ENCODE results near the gene NUB1.

Gene NUB1

GRCh38 chr7:151392002-151392401, 50.4 kb downstream of the NUB1 start:
- no peak for DNase-seq

DNA sequence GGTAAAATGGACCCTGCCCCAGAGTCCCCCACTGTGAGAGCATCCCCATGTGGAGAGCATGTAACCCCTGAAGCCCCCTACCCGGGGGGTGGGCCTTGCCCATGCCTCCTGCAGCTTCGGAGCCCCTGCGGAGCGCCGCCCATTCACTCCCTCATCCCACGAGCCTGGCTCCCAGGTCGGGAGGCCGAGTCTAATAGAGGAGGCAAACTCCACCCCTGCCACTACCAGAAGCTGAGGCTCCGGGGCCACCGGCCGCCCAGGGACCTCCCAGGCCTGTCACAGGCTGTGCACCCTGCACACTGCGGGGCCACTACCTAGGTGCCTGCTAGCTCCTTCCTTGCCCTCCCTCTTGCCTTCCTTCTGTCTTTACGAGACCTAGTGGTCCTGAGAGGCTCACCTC, 50.8 kb downstream of the NUB1 start:
- no peak for DNase-seq

- DNase-seq, result no peak
Observed at GRCh38 chr7:151393031-151393977, 51.7 kb downstream of the NUB1 start.

GRCh38 chr7:151394076-151395035, 52.7 kb downstream of the NUB1 start:
- no peak for DNase-seq

DNA sequence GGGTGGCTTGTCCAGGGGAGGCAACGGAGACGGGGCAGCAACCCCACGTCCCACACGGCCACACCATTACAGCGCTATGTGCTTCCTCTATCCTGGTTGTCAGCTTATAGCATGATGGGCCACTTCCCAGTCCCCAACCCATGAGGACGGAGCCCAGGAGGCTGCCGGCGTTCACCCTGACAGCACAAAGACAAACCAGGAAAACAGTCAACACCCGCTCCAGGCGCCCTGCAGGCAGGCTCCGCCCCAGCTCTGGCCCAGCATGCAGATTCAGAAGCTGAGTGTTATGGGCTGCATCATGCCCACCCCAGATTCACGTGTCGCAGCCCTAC, 53.4 kb downstream of the NUB1 start:
- no peak for DNase-seq

DNA sequence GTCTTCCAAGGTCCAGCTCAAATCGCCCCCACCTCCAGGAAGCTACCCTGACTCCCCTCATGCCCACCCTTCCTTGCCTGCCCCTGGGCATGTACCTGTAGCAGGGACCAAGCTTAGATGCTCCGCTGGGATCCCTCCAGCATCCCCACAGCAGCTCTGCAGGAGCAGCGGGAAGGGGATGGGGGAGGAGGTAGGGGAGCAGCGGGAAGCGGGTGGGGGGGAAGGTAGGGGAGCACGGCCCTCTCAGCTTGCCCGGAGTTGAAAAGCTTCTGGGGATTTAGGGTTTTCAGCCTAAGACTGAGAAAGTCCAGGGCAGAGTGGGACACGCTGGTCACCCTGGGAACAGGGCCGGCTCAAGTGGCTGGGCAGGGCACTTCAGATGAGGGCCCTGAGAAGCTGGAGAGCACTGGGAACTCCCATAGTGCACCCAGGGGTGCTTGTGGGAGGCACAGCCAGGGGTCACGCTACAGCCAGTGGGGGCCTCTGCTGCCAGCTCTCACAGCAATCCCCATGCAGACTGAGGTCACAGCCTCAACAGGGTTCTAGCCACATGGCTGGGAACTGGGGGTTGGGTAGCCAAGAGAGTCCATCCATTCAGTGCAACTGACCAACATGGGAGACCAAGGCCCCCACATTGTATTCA, 54.8 kb downstream of the NUB1 start:
- no peak for DNase-seq

GRCh38 chr7:151397026-151397425, 55.4 kb downstream of the NUB1 start:
- DNase-seq, result no peak

DNA sequence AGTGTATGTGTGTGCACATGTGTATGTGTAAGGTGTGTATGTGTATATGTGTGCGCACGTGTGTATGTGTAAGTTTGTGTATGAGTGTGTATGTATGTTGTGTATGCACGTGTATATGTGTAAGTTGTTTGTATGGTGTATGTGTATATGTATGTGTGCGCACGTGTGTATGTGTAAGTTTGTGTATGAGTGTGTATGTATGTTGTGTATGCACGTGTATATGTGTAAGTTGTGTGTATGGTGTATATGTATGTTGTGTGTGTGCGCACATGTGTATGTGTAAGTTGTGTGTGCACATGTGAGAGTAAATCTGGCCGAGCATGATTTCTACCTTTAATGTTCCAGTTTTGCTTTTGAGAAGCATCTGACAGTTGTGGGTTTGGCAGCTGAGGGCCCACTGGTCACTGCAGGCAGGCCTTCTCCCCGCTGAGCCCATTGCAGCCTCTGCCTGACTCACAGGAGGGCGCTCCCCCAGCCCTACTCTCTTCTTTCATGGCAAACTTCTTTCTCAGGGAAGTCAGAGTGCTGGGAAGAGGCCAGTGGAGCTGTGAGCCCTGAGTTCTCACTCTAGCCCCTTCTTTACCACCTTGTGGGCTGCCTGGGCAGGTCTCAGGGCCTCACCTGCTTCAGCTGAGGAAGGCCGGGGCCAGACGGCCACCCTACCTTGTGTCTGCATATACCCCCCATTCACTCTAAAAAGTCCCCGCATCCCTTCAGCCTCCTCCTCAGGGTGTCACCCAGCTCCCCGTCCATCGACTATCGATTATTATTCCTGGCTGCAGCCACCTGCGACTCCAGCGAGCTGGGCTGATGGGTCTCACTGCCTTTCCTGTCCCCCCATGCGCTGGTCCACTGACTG, 57.1 kb downstream of the NUB1 start:
- no peak for DNase-seq

GRCh38 chr7:151399305-151399601, 57.6 kb downstream of the NUB1 start:
- no peak for DNase-seq

GRCh38 chr7:151399906-151400305, 58.3 kb downstream of the NUB1 start:
- no peak for DNase-seq

GRCh38 chr7:151400626-151401315, 59.2 kb downstream of the NUB1 start:
- no peak for DNase-seq

DNA sequence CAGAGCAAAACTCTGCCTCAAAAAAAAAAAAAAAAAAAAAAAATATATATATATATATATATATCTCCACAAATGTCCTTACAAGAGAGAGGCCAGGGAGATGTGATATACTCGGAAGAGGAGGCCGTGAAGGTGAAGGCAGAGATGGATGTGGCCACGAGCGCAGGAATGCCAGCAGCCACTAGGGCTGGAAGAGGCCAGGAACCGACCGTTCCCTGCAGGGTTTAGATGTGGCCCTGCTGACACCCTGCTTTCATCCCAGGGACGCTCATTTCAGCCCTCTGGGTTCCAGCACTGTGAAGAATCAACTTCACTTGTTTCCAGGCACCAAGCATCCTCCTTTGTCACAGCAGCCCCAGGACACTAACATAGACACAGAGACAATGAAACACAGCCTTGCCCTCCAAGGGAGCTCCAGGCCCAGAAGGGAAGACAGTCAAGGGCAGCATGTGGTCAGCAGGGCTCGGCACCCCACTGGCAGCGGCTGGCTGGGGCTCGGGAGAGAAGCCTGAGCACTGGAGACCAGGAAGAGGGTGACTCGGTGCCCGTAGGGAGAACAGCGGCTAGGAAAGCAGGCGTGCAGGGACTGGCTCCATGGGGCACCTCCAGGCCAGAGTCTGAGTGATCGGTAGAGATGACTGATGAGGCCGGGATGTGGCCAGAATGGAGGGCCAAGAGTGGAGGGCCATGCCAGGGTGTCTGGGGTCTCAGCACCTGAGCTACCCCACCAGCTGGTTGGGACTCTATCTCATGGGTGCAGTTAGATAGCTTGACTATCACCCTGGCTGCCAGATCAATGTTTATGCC, 60.6 kb downstream of the NUB1 start:
- no peak for DNase-seq

DNA sequence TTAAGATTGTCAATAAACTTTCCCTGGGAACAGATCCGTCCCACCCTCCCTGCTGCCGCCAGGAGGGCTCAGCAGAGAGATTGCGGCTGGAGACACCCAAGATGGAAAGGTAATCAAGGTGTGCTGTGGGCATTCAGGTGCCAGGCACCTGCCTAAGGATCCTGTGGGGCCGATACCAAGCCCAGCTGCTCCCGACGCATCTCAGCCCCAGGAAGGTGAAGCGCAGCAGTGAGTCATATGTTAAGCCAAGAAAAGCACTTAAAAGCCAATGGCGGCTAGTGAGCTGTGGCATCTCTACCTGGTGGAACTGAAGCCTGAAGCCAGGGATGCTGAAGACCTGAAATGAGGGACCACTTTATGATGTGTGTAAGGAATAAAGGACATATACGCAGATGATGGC, 62.2 kb downstream of the NUB1 start:
- no peak for DNase-seq

DNA sequence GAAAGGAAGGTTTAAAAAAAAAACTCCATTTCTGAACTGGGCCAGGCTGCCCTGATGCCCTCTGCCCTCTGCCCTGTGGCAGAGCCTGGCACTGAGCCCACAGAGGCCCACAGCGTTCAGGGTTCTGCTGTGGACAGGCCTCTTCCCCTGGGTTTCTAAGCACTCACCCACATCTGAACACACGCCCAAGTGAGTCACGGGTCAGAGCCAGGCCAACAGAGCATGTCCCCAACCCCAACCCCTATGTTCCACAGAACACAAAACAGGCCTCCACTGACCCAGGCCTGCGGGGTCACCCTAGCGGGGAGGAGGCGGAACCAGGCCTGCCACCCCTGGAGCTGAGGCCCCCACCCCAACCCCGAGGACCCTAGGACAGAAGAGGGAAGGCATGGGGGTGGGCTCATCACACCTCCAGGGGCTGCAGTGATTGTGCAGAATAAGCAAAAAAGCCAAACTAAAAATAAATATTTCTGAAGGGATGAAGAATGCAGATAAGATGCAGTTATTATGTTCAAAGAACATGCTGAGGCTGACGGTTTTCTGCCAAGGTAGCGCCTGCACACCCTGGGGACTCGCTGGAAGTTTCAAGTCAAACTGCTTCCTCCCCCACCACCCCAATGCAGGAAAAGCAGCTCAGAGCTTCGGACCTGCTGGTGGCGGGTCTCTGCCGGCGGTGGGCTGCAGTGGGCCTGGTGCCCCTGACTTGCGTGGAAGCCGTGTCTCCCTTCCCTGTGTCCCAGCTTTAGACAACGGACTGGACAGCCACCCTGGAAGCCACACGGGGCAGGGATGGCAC, 62.8 kb downstream of the NUB1 start:
- no peak for DNase-seq

- DNase-seq, result no peak
Observed at GRCh38 chr7:151405056-151405455, 63.4 kb downstream of the NUB1 start.

DNA sequence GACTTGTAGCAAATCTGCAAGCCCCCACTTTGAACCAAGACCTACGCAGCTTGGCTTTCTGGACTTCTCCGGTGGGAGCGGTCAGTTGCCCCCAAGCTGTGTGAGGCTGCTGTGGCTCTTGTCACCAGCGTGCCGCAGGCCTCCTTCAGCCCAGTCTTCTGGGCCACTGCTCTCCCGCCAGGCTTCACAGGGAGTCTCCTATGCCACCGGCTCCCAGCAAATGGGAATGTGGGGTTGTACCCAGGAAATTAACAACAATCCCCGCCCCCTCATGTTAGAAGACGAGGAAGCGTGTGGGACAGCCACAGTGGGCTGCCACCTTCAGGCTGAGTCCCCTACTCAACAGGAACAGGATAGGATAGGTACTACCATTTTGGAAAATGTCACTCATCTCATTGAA, 64.0 kb downstream of the NUB1 start:
- DNase-seq, result no peak

DNA sequence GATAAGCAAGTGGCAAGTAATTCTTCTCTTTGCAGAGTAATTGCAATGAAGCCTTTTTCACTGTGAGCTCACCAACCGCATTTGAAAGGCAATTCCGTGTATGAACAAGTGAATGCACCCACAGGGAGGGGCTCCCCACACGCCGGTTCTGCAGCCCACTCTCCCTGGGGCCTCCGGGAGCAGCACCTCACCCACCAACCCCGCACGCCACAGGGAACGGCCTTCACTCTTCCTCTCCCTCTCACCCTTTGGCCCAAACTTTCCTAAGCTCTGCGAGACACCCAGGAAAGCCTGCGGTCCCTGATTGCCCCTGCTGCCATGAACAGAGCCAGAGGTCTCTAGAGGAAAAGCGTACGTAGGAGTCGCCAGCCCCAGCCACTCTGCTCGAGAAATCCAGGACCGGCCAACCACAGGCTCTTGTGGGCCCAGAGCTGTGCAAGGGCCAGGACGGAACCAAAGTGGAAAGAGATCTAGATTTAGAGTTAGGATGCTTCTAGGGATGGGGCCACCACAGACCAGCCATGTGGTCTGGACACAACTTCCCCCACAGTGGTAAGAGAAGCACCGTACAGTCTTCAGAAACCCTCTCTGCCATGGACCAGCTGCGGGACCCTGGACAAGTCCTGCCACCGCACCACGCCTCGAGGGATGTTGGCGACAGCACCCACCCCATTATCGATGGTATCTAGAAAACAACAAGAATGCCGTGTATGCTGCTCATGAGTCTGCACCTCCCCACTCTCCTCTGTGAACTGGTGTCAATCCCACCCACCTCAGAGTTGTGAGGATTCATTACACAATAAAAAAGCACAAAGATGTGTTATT, 64.7 kb downstream of the NUB1 start:
- DNase-seq, result no peak

- DNase-seq, result no peak
Observed at GRCh38 chr7:151406886-151407583, 65.4 kb downstream of the NUB1 start.

DNA sequence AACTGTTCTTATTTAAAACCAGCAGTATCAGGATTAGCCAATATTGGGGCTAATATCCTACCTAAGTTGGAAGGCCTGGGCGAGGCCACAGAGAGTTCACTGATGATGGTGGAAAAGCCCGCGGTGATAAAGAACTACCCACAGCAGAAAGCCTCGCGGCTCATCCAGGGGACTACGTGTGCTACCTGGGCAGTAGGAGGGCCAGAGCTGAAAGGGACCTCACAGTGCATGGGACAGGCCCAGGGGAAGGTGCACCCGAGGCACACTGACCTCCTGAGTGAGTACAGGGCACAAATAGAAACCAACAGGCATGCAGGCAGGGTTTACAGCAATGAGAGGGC, 66.9 kb downstream of the NUB1 start:
- no peak for DNase-seq
